Measurements from ENCODE around the gene ATP6V1B1. TPM values are rescaled to one million over a fixed set of nuclear protein-coding genes. Genes with fewer than 3 reads are reported as not detected.

ATP6V1B1 gene
- polyA plus RNA-seq, 4 donors, result 67.2 to 92.1 (median 80.4) TPM

DNA sequence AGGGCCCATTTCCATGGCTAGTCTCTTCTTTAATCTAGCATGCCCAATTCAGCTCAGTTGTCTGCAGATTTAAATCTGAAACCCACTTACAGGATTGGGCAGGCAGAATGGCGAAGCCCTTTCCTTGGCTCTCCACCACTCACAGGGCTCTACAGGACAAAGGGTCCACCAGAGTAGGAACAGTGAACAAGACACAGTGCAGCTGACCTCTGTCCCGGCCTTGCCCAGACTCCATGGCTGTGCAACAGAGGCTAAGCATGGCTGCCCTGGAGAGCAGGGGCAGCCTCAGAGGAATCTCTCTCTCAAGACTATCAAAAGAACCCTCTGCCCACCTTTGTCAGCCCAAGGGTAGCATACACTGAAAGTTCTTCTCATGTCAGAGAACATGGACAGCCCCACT is 9.7 kb upstream of the ATP6V1B1 start:
- no peak for DNase-seq (ENCODE audit: low read depth in 4 of 4, low spot score in 2 of 4)

DNA sequence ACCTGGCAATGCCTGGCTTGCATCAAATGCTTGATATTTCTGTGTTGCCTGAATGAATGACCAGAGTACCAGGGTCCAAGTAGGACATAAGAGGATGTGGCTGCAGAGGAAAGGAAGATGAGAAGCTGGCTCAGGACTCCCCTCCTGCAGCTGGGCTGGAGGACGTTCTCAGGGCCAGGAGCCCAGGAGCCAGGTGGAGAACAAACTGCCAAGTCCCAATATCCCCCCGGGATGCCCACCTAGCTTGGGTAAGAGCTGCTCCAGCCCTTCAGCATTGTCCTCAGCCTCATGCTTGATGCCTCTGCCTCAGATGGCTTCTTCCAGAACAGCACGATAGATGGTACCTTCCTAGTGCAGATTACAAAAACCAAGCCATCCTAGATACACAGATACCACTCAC is 8.6 kb upstream of the ATP6V1B1 start:
- no peak for DNase-seq (ENCODE audit: low read depth in 4 of 4, low spot score in 2 of 4)

DNA sequence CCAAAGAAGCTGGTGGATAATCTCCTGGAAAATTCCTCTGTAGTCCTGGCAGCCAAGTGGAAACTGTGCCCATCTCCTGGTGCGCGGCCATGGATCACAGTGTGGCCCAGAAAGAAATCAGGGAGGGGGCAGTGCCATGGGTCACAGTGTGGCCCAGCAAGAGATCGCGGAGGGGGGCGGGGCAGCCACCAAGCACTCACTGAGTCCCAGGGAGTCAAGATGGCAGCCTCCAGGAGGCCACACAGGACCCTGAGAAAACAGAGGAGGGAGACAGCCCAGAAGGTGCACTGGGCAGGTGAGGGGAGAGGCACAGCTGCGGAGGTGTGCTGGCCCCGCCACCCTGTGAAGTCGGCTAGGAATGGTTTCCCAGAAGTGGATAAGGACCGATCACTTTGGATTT is 8.1 kb upstream of the ATP6V1B1 start:
- DNase-seq (ENCODE audit: low read depth in 4 of 4, low spot score in 2 of 4), result no peak

DNA sequence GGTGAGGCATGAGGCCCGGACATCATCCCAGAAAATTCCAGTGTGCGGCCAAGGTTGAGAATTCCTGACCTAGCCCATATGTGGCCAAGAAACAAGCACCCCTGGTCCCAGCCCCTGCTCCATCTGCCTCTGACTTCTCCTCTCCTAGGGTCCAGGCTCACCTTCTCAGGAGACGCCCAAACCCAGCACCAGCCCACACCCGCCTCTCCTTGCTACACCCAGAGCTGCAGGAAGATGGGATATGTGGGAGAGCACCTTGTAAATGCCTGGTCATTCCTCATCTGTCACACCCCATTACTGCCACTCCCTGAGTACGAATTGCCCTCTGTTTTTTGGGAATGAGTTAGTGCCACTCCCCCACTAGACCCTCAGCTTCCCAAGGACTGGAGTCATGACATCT is 7.3 kb upstream of the ATP6V1B1 start:
- DNase-seq (ENCODE audit: low read depth in 4 of 4, low spot score in 2 of 4), result no peak

DNA sequence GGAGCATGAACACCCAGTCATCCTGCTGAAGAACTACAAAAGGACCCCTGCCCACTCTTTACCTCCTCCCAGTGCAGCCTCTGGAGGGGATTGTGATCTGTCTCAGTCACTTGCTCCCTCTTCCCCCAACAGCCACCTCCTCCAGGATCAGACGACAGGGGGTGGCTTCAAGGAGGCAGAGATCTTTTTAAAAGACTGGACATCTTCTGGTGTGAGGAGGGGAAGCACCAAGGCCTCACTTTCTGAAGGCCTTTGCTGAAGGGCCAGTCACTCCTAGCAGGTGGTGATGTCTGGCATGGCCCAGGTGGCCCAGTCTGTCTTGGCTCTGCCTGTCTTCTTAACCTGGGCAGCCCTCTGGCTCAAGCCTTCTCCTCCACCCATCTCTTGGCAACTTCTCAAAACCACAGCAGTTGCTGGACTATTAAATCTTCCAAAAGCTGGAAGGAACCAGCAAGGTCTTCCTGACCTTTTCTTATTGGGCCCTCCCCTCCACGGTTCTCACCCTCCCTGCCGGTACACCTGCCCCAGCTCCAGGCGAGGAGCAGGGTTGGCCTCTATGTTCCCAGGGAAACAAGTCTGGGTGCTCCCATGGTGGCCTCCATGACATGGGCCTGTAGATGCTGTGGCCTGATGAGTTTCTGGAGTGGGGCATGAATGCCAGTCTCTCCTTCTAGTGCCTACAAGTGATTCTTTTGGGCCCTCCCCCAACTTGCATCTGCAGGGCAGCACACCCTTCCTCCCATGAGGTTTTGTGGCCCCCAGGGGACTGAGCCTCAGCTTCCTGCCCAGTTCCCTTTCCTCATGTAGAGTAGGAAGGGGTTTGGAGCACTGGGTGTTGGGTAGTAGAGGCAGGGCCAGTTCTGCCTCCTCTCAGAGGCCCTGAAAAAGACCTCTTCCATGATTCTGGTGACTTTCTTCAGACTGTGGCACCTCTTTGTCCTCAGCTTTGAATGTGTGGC is 5.0 kb upstream of the ATP6V1B1 start:
- no peak for DNase-seq (ENCODE audit: low read depth in 4 of 4, low spot score in 2 of 4)

DNA sequence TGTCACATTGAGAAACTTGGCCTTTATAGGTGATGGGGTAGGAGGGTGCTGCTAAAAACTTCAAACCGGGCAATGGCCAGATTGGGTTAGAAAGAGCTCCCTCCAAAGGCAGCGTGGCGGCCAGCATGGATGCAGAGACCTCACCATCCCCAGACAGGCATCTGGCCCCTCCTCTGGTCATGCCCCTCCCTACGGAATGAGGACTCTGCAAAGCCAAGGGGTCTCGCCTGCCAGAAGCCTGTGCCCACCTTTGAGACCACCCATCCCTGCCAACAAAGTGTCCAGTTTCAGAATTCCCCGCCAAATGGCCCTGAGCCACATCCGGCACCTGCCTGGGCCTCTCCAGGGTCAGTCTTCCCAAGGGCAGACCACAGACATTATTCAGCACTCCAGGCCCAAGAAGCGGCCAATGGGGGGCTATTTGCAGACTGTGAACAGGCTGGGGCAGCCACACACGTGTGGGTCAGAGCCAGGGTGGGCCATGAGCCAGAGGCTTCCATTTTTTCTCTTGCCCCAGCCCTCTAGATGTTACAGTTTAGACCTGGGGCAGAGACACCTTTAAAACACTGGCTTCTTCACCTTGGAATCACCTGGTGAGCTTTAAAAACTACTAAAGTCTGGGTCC is 4.2 kb upstream of the ATP6V1B1 start:
- no peak for DNase-seq (ENCODE audit: low read depth in 4 of 4, low spot score in 2 of 4)

DNA sequence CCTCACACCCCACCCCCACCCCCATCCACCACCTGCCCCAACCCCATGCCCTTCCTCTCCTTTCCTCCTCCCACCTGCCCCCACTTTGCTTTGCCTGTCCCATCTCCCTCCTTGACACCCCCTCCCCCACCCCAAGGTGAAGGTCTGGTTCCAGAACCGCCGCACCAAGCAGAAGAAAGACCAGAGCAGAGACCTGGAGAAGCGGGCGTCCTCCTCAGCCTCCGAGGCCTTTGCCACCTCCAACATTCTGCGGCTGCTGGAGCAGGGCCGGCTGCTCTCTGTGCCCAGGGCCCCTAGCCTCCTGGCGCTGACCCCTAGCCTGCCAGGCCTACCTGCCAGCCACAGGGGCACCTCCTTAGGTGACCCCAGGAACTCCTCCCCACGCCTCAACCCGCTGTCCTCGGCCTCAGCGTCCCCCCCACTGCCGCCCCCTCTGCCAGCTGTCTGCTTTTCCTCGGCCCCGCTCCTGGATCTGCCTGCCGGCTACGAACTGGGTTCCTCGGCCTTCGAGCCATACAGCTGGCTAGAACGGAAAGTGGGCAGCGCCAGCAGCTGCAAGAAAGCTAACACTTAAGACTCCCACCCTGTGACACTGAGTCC is 3.0 kb upstream of the ATP6V1B1 start:
- DNase-seq (ENCODE audit: low read depth in 4 of 4, low spot score in 2 of 4), result no peak

DNA sequence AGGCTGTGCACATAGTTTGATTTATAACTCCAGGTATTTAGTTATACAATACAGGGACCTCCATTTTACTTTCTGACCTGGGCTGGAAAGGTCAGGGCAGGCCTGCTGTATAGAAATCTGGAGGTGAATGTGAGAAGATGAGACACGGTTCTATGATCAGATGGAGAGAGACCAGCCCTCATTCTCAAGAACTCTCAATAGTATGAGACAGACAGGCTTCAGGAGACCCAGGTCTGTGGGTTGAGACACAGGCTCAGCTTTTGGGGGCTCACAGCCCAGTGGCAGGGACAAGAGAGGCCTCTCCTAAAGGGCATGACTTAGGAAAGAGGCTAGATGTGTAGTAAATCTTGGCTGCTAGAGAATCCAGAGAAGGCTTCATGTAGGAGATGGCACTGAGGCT is 719 bp upstream of the ATP6V1B1 start:
- no peak for DNase-seq (ENCODE audit: low read depth in 4 of 4, low spot score in 2 of 4)

DNA sequence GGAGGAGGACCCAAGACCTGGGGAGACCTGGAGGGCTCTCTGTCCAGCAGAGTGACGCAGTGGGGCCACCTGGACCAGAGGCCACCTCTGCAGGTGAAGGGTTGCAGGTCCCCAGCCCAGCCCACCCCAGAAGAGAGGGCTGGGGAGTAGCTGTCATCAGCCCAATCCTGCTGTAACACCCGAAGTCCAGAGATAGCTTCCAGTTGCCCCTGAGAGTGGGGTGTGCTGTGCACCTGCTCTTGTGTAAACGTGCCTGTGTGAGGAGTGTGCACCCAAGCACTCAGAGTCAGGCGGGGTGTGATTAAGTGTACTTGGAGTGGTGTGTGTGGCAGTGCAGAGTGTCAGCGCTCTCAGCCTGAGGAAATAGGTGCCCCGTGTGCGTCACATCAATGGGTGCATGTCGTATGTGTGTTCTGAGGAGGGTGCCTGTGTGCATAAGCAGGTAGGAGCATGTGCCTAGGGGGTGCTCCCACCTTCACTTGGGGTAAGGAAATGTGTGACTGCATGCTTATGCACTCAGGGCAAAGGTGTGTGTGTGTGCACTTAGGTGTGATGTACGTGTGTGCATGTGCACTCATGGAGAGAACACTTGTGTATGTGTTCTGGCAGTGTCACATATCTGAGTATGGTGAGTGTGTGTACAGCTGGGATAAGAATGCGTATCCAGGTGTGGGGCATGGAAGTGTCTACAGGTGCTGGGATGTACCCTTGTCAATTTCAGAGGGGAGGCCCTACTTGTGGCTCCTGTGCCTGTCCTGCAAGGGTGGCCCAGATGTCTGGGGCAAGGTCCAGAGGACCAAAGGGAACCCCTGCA is 672 bp downstream of the ATP6V1B1 start:
- no peak for DNase-seq (ENCODE audit: low read depth in 4 of 4, low spot score in 2 of 4)

DNA sequence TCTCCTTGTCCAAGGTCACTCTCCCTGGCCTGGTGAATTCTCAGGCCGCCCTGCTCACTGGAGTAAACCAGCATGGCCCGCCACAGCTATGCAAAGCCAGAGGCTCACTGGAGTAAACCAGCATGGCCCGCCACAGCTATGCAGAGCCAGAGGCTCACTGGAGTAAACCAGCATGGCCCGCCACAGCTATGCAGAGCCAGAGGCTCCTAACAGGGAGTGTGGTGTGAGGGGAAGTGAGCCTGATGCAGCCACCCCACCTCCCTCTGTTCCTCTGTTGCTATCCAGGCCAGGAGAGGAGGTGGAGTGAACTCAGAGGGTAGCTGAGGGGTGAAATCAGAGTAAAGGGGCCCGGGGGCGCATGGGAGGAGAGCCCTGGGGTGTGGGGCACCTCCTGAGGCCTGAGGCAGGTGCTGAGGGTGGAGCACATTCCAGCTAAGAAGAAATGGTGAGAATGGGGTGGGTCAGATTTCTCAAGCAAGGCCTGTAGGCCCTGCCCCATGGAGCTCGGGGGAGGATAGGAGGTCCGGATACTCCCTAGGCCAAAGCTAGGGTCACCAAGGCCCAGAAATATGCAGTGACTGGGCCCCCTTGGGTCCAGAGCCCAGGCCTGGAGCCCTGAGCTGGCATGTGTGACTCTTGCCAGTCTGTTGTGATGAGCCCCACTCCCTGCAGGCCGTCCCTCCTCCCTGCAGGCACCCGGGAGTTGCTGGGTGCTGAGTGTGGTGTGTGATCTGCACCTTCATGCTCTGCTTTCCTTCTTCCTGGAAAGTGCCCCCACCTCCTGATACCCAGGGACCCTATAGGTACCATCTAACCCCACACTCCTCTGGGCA is 1.5 kb downstream of the ATP6V1B1 start:
- no peak for DNase-seq (ENCODE audit: low read depth in 4 of 4, low spot score in 2 of 4)

DNA sequence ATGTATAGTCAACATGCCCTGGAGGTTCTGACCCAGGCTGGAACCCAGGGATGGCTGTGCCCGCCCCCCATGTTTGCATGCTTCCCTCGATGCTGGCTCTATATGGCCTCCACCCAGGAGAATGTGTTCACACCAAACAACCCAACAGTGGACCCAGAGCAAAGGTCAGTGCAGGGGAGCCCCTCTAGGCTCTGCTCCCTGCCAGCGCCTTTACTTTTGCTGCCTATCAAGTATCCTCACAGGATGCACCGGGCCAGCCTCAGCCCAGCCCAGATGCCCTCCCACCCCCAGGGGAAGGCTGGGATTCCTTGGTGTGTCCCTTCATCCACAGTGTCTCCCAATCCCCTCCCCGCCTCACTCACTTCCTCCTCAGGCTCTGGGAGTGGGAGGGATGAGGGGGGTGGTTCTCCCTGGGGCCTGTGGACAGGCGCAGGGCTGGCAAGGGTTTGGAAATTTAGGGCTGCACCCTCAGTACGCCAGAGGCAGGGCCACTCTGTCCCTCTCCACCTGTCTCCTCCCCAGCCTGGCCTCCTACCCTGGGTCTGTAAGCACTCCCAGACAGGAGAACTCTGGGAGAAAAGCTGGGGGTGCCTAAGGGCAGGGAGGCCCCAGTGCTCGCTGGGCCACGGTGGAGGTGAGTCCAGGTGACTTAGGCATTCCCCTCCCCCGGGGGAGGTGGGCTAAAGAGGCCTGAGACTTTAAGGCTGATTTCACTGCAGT is 2.3 kb downstream of the ATP6V1B1 start:
- no peak for DNase-seq (ENCODE audit: low read depth in 4 of 4, low spot score in 2 of 4)

DNA sequence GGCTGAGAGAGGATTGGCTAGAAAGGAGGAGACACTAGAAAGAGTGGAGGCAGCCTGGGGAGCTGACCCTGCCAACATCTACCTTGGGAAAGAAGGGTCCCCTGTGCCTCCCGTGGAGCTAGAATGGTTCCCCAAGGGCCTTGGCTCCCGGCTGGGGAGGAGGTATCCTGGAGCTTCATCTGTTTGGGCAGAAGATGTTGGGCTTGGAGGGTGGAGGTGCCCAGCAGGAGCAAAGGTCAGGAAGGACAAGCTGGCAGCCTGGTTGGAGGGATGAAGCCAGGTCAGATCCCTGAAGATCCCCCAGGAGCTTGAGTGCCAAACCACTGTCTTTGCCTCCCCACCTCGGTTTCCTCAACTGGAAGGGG is 2.9 kb downstream of the ATP6V1B1 start:
- no peak for DNase-seq (ENCODE audit: low read depth in 4 of 4, low spot score in 2 of 4)

DNA sequence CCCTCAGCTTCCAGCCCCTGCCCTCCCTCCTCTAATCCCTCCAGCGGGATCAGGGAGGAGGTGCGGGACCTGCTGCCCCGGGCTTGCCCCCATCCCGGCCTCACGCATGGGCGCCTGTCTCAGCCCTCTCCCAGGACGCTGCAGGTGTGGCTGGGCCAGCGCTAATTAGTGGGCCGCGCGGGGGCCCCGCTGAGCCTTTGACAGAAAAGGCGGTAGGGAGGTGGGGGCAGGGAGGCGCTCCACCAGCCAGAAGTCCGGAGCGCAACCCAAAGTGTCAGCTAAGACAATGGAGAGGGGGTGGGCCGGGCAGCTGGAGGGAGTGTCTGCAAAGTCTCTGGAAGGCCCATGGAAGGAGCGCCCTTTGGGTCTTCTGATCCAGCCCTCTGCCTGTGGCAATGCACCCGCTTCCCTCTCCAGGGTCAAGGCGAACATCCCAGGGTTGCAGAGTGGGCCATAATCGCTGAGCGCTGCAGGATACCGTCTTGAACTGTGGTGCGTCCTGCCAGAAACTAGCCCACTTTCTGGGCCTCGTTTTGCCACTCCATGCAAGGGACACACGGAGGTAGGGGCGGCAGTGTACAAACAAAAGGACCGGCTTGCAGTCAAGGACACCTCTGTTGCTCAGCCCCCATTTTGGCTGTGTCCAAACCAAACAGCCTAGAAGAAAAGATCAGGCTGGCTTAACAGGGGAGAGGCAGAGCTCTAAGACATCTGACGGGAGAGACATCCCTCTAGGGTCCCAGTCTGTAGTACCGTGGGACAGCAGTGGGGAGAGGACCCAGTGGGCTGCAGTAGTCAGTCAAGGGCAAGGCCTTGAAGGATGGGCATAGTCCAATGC is 3.5 kb downstream of the ATP6V1B1 start:
- DNase-seq (ENCODE audit: low read depth in 4 of 4, low spot score in 2 of 4), result no peak

DNA sequence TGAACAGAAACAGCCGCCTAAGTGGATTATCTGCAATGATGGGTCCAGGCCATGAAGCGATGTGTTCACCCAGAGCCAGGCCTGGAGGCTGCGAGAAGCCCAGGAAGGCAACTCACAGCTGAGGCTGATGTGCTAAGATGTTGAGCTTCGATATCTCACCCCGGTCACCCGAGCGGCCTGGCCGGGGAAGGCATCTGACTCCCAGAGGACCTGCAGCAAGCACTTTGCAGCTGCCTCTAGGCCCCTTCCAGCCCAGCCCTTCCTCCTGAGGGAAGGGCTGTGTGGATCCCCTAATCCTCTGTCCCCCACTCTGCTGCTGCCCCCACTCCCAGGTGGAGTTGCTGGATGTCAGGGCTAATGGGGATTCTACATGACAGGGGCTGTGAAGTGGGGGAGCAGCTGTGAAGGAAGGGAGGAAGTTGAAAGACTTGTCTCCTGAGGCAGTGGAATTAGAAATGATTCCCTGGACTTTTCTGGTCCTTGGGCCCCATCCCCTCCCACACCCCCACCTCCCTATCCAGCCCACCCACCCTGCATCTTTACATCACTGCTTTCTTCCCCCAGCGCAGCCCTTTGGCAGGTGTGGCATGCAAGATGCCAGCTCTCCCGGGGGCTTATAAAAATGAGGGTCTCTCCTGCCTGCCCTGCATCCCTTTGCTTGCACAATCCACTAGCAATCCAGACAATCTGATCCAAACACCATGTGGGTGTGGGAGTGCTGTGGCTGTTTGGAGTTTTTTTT is 4.3 kb downstream of the ATP6V1B1 start:
- DNase-seq (ENCODE audit: low read depth in 4 of 4, low spot score in 2 of 4), result no peak

DNA sequence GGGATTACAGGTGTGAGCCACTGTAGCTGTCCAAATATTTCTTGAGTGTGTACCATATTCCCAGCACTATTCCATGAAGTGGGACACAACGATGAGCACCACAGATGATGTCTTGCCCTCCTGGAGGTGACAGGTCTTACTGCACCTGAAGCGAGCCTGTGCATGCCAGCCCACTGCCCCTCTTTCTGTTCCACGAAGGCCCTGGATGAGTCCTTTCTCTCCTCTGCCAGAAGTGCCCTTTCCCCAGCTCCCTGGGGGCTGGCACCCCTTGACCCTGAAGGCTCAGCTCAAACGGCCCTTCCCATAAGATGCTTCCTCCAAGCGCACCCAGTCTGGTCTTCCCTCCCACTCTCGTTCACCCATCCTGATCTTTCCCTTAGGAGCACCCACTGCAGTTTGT is 5.5 kb downstream of the ATP6V1B1 start:
- DNase-seq (ENCODE audit: low read depth in 4 of 4, low spot score in 2 of 4), result no peak

DNA sequence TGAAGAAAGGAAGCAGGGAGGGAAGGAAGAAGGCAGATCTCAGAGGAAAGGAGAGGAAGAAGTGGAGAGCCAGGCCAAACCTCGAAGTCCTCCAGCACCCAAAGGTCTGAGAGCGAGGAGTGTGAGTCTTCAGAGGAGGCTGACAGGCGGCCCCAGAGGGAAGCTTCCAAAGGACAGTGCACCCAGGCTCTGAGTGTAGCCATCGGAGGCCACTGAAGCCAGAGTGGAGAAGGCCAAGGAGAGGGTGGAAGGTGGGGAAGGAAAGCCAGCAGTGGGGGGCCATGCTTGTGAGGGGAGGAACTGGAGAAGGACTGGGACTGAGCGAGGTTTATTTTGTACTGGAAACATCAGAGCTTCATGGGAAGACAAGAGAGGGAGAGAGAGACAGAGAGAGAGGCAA is 6.0 kb downstream of the ATP6V1B1 start:
- DNase-seq (ENCODE audit: low read depth in 4 of 4, low spot score in 2 of 4), result no peak

DNA sequence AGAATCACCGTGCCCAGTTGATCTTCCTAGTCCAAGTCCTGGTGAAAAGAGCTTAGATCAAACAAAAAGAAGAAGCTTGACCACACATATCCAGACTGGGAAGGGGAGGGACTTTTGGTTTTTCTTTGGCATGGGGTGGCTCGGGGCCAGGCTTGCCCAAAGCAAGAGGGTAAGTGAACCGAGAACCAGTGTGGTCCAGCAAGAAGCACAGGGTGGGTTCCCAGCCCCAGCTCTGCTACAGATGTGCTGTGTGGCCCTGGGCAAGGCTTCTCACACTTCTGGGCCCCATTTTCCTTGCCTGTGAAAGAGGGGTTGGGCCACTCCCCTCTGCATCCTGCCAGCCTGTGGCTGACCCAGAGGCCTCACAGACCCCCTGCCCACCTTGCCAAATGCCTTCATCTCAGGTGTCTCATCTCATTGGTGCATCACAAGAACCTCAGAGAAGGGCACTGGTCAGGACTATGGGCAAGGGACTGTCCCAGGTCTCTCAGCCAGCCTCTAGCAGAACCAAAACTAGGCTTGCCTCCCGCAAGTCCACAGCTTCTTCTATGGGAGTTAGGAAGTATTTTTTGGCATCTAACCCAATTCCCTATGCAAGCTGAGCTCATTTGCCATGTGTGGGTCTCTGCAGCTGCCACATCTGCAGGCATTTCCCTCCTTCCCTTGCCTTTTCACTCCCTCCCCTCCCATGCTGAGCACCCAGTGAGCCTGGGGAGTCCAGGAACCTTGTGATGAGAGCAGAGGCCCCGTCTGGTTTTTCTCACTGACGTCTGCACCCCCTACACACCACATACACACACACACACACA is 6.9 kb downstream of the ATP6V1B1 start:
- no peak for DNase-seq (ENCODE audit: low read depth in 4 of 4, low spot score in 2 of 4)

All from left renal cortex interstitium (tissue), 4 donors.